Testis (tissue), 2 donors: ENCODE measurements around the gene KDSR.

Experiments
- CTCF ChIP-seq, 3 experiments: fragments of 450-650 bp in 2 of 3; fragments of 200-600 bp in 1 of 3; sonication (generic) in 1 of 3; IDR thresholded peaks; one replicate each; pipeline ENCODE4 v1.5.1; 2016 to 2019; ENCODE audit warnings: antibody characterized with exemption in 3 of 3, mild to moderate bottlenecking in 2 of 3, moderate library complexity in 1 of 3
- POLR2A ChIP-seq: fragments of 450-650 bp; IDR thresholded peaks from one replicate; pipeline ENCODE4 v1.6.1; 2017; ENCODE audit warnings: antibody characterized with exemption, mild to moderate bottlenecking, moderate library complexity

GRCh38 chr18:63373161-63373560 is 6.2 kb upstream of the KDSR start:
- TF ChIP-seq CTCF (IDR thresholded peaks at IDR 0.05) (no peak), POLR2A (no peak)
